GM18861 (cell line): ENCODE measurements around the gene LNP1.
"Not testable (repeated sequence)": the region's sequence is repeated elsewhere in the genome, so short reads cannot be mapped to it uniquely, and the experiment has no call there.

Experiments
- ATAC-seq: cut with Tn5 transposase; IDR thresholded peaks from one replicate; pipeline ENCODE4 v1.9.1; 2021; ENCODE audit not compliant: unreplicated experiment

The LNP1 gene

GRCh38 chr3:100400780-100401673 is at the start of gene LNP1, which contains the start of gene TOMM70:
LNP1 (plus strand) TSS chr3:100401539; CDS start chr3:100429730, 28,191 bp downstream.
TOMM70 (minus strand) TSS chr3:100401089; CDS start chr3:100400949, 140 bp downstream.
- peak; percentile 76 for ATAC-seq

GRCh38 chr3:100351770-100352169 is 49.6 kb upstream of the LNP1 start:
- ATAC-seq = not testable (repeated sequence)

- no peak for ATAC-seq
Measured at GRCh38 chr3:100352296-100353231, 48.8 kb upstream of the LNP1 start.

- ATAC-seq = peak; percentile 81
Measured at GRCh38 chr3:100354850-100355249, 46.5 kb upstream of the LNP1 start.

- no peak for ATAC-seq
Measured at GRCh38 chr3:100358413-100358812, 42.9 kb upstream of the LNP1 start.

- no peak for ATAC-seq
Measured at GRCh38 chr3:100359035-100359434, 42.3 kb upstream of the LNP1 start.

GRCh38 chr3:100360757-100361496 is 40.4 kb upstream of the LNP1 start:
- ATAC-seq = no peak

GRCh38 chr3:100361897-100362296 is 39.4 kb upstream of the LNP1 start:
- ATAC-seq = no peak

GRCh38 chr3:100364421-100364820 is 36.9 kb upstream of the LNP1 start:
- no peak for ATAC-seq

- no peak for ATAC-seq
Measured at GRCh38 chr3:100366424-100366823, 34.9 kb upstream of the LNP1 start.

- no peak for ATAC-seq
Measured at GRCh38 chr3:100368441-100368840, 32.9 kb upstream of the LNP1 start.

- ATAC-seq = no peak
Measured at GRCh38 chr3:100370756-100371155, 30.6 kb upstream of the LNP1 start.

- ATAC-seq = no peak
Measured at GRCh38 chr3:100374521-100374920, 26.8 kb upstream of the LNP1 start.

- ATAC-seq = no peak
Measured at GRCh38 chr3:100376301-100376700, 25.0 kb upstream of the LNP1 start.

- no peak for ATAC-seq
Measured at GRCh38 chr3:100384733-100385525, 16.4 kb upstream of the LNP1 start.

GRCh38 chr3:100386437-100387074 is 14.8 kb upstream of the LNP1 start:
- no peak for ATAC-seq

- ATAC-seq = no peak
Measured at GRCh38 chr3:100389025-100389424, 12.3 kb upstream of the LNP1 start.

- no peak for ATAC-seq
Measured at GRCh38 chr3:100395679-100396431, 5.5 kb upstream of the LNP1 start.

- no peak for ATAC-seq
Measured at GRCh38 chr3:100396967-100397366, 4.4 kb upstream of the LNP1 start.
